ENCODE data around the gene CYTH1. TPM values are rescaled to one million over a fixed set of nuclear protein-coding genes. Genes with fewer than 3 reads are reported as not detected.

The CYTH1 gene
- total and polyA plus RNA-seq, 12 donors, result 26.0 to 141 (median 46.2) TPM

DNA sequence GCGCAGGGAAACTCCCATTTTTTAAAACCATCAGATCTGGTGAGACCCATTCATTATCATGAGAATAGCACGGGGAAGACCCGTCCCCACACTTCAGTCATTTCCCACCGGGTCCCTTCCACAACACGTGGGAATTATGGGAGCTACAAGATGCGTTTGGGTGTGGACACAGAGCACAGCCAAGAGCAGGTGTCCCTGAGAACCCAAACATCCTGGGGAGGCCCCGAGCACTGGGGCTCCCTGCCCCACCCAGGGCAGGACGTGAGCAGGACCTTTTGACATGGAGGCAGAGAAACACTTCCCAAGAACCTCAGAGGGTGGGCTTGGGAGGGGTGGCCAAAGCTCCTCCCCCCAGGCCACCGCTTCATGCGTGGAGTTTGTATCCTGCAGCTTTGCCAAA lies 115.0 kb downstream of the CYTH1 start:
- H3K27ac ChIP-seq, result peak overlapping the region in 4 of 5 donors; percentile 70 to 90 (median 73)
- no peak overlapping the region for H3K4me3 ChIP-seq
- DNase-seq, result no peak
- no peaks in the 10 kb centered on the region for H3K9me3 ChIP-seq (replicated peaks in 1 of 3)
- no peaks in the 10 kb centered on the region for H3K27me3 ChIP-seq
- no peak for TF ChIP-seq POLR2A (IDR thresholded peaks at IDR 0.05)
- TF ChIP-seq, protein P1, sequence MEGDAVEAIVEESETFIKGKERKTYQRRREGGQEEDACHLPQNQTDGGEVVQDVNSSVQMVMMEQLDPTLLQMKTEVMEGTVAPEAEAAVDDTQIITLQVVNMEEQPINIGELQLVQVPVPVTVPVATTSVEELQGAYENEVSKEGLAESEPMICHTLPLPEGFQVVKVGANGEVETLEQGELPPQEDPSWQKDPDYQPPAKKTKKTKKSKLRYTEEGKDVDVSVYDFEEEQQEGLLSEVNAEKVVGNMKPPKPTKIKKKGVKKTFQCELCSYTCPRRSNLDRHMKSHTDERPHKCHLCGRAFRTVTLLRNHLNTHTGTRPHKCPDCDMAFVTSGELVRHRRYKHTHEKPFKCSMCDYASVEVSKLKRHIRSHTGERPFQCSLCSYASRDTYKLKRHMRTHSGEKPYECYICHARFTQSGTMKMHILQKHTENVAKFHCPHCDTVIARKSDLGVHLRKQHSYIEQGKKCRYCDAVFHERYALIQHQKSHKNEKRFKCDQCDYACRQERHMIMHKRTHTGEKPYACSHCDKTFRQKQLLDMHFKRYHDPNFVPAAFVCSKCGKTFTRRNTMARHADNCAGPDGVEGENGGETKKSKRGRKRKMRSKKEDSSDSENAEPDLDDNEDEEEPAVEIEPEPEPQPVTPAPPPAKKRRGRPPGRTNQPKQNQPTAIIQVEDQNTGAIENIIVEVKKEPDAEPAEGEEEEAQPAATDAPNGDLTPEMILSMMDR (IDR thresholded peaks at IDR 0.05), result no peak
- intact Hi-C loops (cut with DNase I), result no loop called here
- 86 to 96% (median 91%) methylated on average over 5 to 10 of the region's 10 CpGs for WGBS, 4 donors
- no peaks in the 10 kb centered on the region for H3K36me3 ChIP-seq (replicated peaks in 1 of 2)
- peaks cover 20 to 26% of the 10 kb centered on the region in 2 donors for H3K4me1 ChIP-seq (replicated peaks in 1 of 2)

GRCh38 chr17:78665952-78666920 lies 115.8 kb downstream of the CYTH1 start:
- H3K27me3 ChIP-seq, result no peaks in the 10 kb centered on the region
- H3K4me3 ChIP-seq, result no peak overlapping the region
- whole genome bisulfite sequencing, 4 donors, result 32 to 38% (median 35%) methylated on average over 17 to 19 of the region's 19 CpGs
- intact Hi-C loops (cut with DNase I), result no loop called here
- H3K4me1 ChIP-seq (replicated peaks in 1 of 2), result peaks cover 20 to 26% of the 10 kb centered on the region in 2 donors
- no peak for TF ChIP-seq POLR2A (IDR thresholded peaks at IDR 0.05)
- TF ChIP-seq, protein P1 (IDR thresholded peaks at IDR 0.05), result peak in 1 of 6 experiments; percentile 22
- H3K36me3 ChIP-seq (replicated peaks in 1 of 2), result no peaks in the 10 kb centered on the region
- no peaks in the 10 kb centered on the region for H3K9me3 ChIP-seq (replicated peaks in 1 of 3)
- H3K27ac ChIP-seq, result peak overlapping the region; percentile 55 to 90 (median 71)
- DNase-seq, result peak in 6 of 7 donors; percentile 67 to 82 (median 78)

GRCh38 chr17:78665387-78665951 lies 116.6 kb downstream of the CYTH1 start:
- no peaks in the 10 kb centered on the region for H3K27me3 ChIP-seq
- no peak overlapping the region for H3K4me3 ChIP-seq
- H3K4me1 ChIP-seq (replicated peaks in 1 of 2), result peaks cover 20 to 26% of the 10 kb centered on the region in 2 donors
- H3K9me3 ChIP-seq (replicated peaks in 1 of 3), result no peaks in the 10 kb centered on the region
- intact Hi-C loops (cut with DNase I), result no loop called here
- 54 to 76% (median 64%) methylated on average over 15 of the region's 15 CpGs for WGBS, 4 donors
- no peak for DNase-seq
- no peaks in the 10 kb centered on the region for H3K36me3 ChIP-seq (replicated peaks in 1 of 2)
- TF ChIP-seq POLR2A (IDR thresholded peaks at IDR 0.05), result no peak
- TF ChIP-seq, protein P1 (IDR thresholded peaks at IDR 0.05), result no peak
- H3K27ac ChIP-seq, result peak overlapping the region in 4 of 5 donors; percentile 70 to 90 (median 73)

Data from adrenal gland (tissue), 12 donors.